ENCODE measurements around the gene CCDC12. TPM values are rescaled to one million over a fixed set of nuclear protein-coding genes. Genes with fewer than 3 reads are reported as not detected.

Gene CCDC12
- total RNA-seq, 4 donors from 2014 or later, result 20.4 to 49.7 (median 30.8) TPM

- no peak for TF ChIP-seq CTCF (IDR thresholded peaks at IDR 0.05; ENCODE audit: low read depth)
Observed at GRCh38 chr3:46948830-46949671, 27.5 kb downstream of the CCDC12 start.

- TF ChIP-seq CTCF (IDR thresholded peaks at IDR 0.05; ENCODE audit: low read depth), result no peak
Observed at GRCh38 chr3:46947981-46948791, 28.4 kb downstream of the CCDC12 start.

GRCh38 chr3:46947546-46947901 is 29.0 kb downstream of the CCDC12 start:
- no peak for TF ChIP-seq CTCF (IDR thresholded peaks at IDR 0.05; ENCODE audit: low read depth)

- no peak for TF ChIP-seq CTCF (IDR thresholded peaks at IDR 0.05; ENCODE audit: low read depth)
Observed at GRCh38 chr3:46946856-46947545, 29.5 kb downstream of the CCDC12 start.

GRCh38 chr3:46946416-46946815 is 30.1 kb downstream of the CCDC12 start:
- TF ChIP-seq CTCF (IDR thresholded peaks at IDR 0.05; ENCODE audit: low read depth), result no peak

GRCh38 chr3:46944191-46944590 is 32.4 kb downstream of the CCDC12 start:
- TF ChIP-seq CTCF (IDR thresholded peaks at IDR 0.05; ENCODE audit: low read depth), result no peak

Data from subcutaneous adipose tissue (tissue), 4 donors.